ENCODE results near the gene PARP1.
A peak's percentile ranks its signal among the peaks of the same experiment; 100 is the strongest.

Gene PARP1

DNA sequence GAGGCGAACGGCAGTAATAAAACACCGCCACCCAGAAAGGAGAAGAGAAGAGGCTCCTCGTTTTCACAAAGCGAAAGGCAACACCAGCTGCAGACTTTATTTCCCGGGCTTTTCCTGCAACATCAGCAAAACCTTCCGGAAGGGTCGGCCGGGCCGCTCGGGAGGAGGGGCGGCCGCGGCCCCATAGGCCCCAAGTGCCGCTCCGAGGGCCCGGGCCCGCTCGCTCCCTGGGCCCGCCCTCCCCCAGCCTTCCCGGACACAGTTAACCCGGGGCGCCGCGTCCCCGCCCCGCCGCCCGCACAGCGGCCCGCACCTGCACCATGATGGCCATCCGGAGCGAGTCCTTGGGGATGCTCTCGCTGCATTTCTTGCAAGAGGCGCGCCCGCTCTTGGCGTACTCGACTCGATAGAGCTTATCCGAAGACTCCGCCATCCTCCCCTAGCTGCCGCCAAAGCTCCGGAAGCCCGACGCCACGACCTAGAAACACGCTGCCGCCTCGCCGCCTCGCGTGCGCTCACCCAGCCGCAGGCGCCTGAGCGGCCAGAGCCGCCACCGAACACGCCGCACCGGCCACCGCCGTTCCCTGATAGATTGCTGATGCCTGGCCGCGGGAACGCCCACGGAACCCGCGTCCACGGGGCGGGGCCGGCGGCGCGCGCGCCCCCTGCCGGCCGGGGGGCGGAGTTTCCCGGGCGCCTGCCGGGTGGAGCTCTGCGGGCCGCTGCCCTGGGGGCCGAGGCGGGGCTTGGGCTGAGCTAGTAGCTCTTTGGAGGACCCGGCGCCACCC, at the start of gene PARP1:
PARP1 (minus strand) TSS at position 597 of the 788 bp plus-strand sequence; CDS start at position 433, 164 bp downstream.
- H3K4me3 ChIP-seq (ENCODE audit: low read depth, low read length, poor library complexity, severe bottlenecking): peak within 1 kb of the TSS; percentile 95
- H3K27ac ChIP-seq (ENCODE audit: low read depth, low read length, poor library complexity, severe bottlenecking): peak within 1 kb of the TSS; percentile 95
- no peaks in the 10 kb centered on the region for H3K9me3 ChIP-seq (ENCODE audit: low read length)
- peak within 1 kb of the TSS; percentile 97 for H3K9ac ChIP-seq (ENCODE audit: low read length)
- H3K27me3 ChIP-seq (ENCODE audit: insufficient read depth, low read length): no peaks in the 10 kb centered on the region
- peaks cover 44% of the 10 kb centered on the region for H3K4me1 ChIP-seq (ENCODE audit: insufficient read depth, low read length, severe bottlenecking)
- peaks cover 8% of the 10 kb centered on the region; the same call in 1 of the 2 replicates for H3K36me3 ChIP-seq (ENCODE audit: insufficient read depth, low read length)
- TF ChIP-seq, protein P1, sequence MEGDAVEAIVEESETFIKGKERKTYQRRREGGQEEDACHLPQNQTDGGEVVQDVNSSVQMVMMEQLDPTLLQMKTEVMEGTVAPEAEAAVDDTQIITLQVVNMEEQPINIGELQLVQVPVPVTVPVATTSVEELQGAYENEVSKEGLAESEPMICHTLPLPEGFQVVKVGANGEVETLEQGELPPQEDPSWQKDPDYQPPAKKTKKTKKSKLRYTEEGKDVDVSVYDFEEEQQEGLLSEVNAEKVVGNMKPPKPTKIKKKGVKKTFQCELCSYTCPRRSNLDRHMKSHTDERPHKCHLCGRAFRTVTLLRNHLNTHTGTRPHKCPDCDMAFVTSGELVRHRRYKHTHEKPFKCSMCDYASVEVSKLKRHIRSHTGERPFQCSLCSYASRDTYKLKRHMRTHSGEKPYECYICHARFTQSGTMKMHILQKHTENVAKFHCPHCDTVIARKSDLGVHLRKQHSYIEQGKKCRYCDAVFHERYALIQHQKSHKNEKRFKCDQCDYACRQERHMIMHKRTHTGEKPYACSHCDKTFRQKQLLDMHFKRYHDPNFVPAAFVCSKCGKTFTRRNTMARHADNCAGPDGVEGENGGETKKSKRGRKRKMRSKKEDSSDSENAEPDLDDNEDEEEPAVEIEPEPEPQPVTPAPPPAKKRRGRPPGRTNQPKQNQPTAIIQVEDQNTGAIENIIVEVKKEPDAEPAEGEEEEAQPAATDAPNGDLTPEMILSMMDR (IDR thresholded peaks at IDR 0.05; ENCODE audit: low read length): peak; percentile 44; the same call in 1 of the 2 replicates
- TF ChIP-seq EZH2 (IDR thresholded peaks at IDR 0.05; ENCODE audit: borderline replicate concordance, low read length): no peak
- peak within 1 kb of the TSS; percentile 98 for H3K4me2 ChIP-seq (ENCODE audit: low read length)
- peaks cover 45% of the 10 kb centered on the region for H3K79me2 ChIP-seq (ENCODE audit: insufficient read depth, low read length)
- H3K9me2 ChIP-seq (ENCODE audit: low read depth, low read length): no peaks in the 10 kb centered on the region
- H4K20me1 ChIP-seq (ENCODE audit: insufficient read depth, low read length): no peaks in the 10 kb centered on the region
- no peaks in the 10 kb centered on the region for H3F3A ChIP-seq (ENCODE audit: insufficient read depth, low read length)
- H2AFZ ChIP-seq (ENCODE audit: low read length): peak within 1 kb of the TSS; percentile 51; the same call in 1 of the 2 replicates

DNA sequence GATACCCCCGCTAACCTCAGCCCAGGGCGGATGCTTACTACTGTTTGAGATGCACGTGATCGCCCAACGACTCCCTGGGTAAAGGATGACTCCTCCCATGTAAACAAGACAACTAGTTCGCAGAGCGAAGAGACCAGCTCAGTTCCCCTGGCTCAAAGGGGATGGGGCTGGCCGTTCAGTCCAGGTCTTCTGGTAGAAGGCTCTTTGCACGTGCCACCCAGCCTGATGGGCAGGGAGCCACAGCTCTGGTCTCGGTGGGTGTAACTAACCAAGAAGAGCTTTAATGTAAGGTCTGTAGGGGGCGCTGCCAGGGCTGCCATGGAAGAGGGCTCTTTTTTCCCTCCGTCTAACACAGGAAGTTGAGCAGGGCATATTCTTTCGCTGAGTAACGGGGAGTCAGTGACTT, 49.4 kb upstream of the PARP1 start:
- peaks cover 4% of the 10 kb centered on the region; the same call in 1 of the 2 replicates for H3K27me3 ChIP-seq (ENCODE audit: insufficient read depth, low read length)
- peaks cover 16% of the 10 kb centered on the region for H3K4me1 ChIP-seq (ENCODE audit: insufficient read depth, low read length, severe bottlenecking)
- H3F3A ChIP-seq (ENCODE audit: insufficient read depth, low read length): no peaks in the 10 kb centered on the region
- H3K9ac ChIP-seq (ENCODE audit: low read length): no peak overlapping the region; the same call in 1 of the 2 replicates
- no peak overlapping the region for H3K27ac ChIP-seq (ENCODE audit: low read depth, low read length, poor library complexity, severe bottlenecking)
- peak overlapping the region; percentile 35 for H3K4me3 ChIP-seq (ENCODE audit: low read depth, low read length, poor library complexity, severe bottlenecking)
- H2AFZ ChIP-seq (ENCODE audit: low read length): peak overlapping the region; percentile 66; the same call in 1 of the 2 replicates
- H3K4me2 ChIP-seq (ENCODE audit: low read length): peak overlapping the region; percentile 58
- H3K9me2 ChIP-seq (ENCODE audit: low read depth, low read length): no peaks in the 10 kb centered on the region
- no peaks in the 10 kb centered on the region for H3K79me2 ChIP-seq (ENCODE audit: insufficient read depth, low read length)
- H4K20me1 ChIP-seq (ENCODE audit: insufficient read depth, low read length): no peaks in the 10 kb centered on the region
- H3K36me3 ChIP-seq (ENCODE audit: insufficient read depth, low read length): no peaks in the 10 kb centered on the region
- 0 out of 2 replicates have a peak, but pooled peaks cover 3% of the 10 kb centered on the region for H3K9me3 ChIP-seq (ENCODE audit: low read length)
- no peak for TF ChIP-seq EZH2 (IDR thresholded peaks at IDR 0.05; ENCODE audit: borderline replicate concordance, low read length)
- TF ChIP-seq, protein P1 (IDR thresholded peaks at IDR 0.05; ENCODE audit: low read length): peak; percentile 74

DNA sequence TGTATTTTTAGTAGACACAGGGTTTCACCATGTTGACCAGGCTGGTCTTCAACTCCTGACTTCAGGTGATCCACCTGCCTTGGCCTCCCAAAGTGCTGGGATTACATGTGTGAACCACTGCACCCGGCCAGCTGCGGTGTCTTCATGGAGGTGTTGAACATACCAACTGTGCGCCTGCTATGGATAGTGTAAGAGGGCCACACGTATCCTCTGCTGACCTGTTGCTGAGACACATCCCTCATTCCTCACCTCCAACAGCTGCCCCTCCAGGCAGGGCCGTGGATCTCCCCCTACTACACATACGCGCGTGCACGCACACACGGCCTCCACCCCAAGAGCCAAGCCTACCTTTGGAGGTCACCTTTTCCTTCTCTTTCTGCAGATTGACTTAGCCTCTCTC, 48.0 kb upstream of the PARP1 start:
- Histone ChIP-seq H3K4me3 (ENCODE audit: low read depth, low read length, poor library complexity, severe bottlenecking) (no peak overlapping the region), H3K9ac (ENCODE audit: low read length) (no peak overlapping the region), H3K4me1 (ENCODE audit: insufficient read depth, low read length, severe bottlenecking) (peaks cover 16% of the 10 kb centered on the region), H3K9me3 (ENCODE audit: low read length) (0 out of 2 replicates have a peak, but pooled peaks cover 3% of the 10 kb centered on the region), H3K27ac (ENCODE audit: low read depth, low read length, poor library complexity, severe bottlenecking) (no peak overlapping the region), H3K36me3 (ENCODE audit: insufficient read depth, low read length) (no peaks in the 10 kb centered on the region), H3K79me2 (ENCODE audit: insufficient read depth, low read length) (no peaks in the 10 kb centered on the region), H4K20me1 (ENCODE audit: insufficient read depth, low read length) (no peaks in the 10 kb centered on the region), H3K9me2 (ENCODE audit: low read depth, low read length) (no peaks in the 10 kb centered on the region), H2AFZ (ENCODE audit: low read length) (no peak overlapping the region), H3F3A (ENCODE audit: insufficient read depth, low read length) (no peaks in the 10 kb centered on the region), H3K27me3 (ENCODE audit: insufficient read depth, low read length) (no peaks in the 10 kb centered on the region), H3K4me2 (ENCODE audit: low read length) (no peak overlapping the region)
- TF ChIP-seq, protein P1 (IDR thresholded peaks at IDR 0.05; ENCODE audit: low read length): no peak
- no peak for TF ChIP-seq EZH2 (IDR thresholded peaks at IDR 0.05; ENCODE audit: borderline replicate concordance, low read length)
